IPS-NIHi7 (cell line): ENCODE measurements around the gene ANKMY2.
"Not testable (repeated sequence)": the region's sequence is repeated elsewhere in the genome, so short reads cannot be mapped to it uniquely, and the experiment has no call there.

Source experiments
- DNase-seq: peaks from one replicate; pipeline ENCODE4 v3.0.0; 2012; ENCODE audit warnings: mixed read lengths; ENCODE audit errors: extremely low spot score

ANKMY2 gene

GRCh38 chr7:16627236-16627635 is 18.3 kb downstream of the ANKMY2 start:
- no peak for DNase-seq

- no peak for DNase-seq
These were observed 19.2 kb downstream of the ANKMY2 start for GRCh38 chr7:16626388-16626787.

GRCh38 chr7:16619979-16620408 is 25.6 kb downstream of the ANKMY2 start:
- DNase-seq = no peak

GRCh38 chr7:16616542-16616941 is 29.0 kb downstream of the ANKMY2 start:
- DNase-seq = peak; percentile 17

GRCh38 chr7:16616122-16616521 is 29.4 kb downstream of the ANKMY2 start:
- DNase-seq = no peak

GRCh38 chr7:16615228-16615627 is 30.3 kb downstream of the ANKMY2 start:
- peak; percentile 24 for DNase-seq

GRCh38 chr7:16611711-16612110 is 33.8 kb downstream of the ANKMY2 start:
- no peak for DNase-seq

- no peak for DNase-seq
These were observed 35.6 kb downstream of the ANKMY2 start for GRCh38 chr7:16609842-16610450.

GRCh38 chr7:16606704-16607103 is 38.9 kb downstream of the ANKMY2 start:
- DNase-seq = no peak

- DNase-seq = no peak
These were observed 41.5 kb downstream of the ANKMY2 start for GRCh38 chr7:16604054-16604453.

- DNase-seq = no peak
These were observed 41.9 kb downstream of the ANKMY2 start for GRCh38 chr7:16603633-16604032.

GRCh38 chr7:16599860-16600259 is 45.7 kb downstream of the ANKMY2 start:
- no peak for DNase-seq

- no peak for DNase-seq
These were observed 47.5 kb downstream of the ANKMY2 start for GRCh38 chr7:16598015-16598414.

GRCh38 chr7:16595596-16595995 is 50.0 kb downstream of the ANKMY2 start:
- DNase-seq = not testable (repeated sequence)

GRCh38 chr7:16594676-16595075 is 50.9 kb downstream of the ANKMY2 start:
- DNase-seq = no peak

- no peak for DNase-seq
These were observed 51.5 kb downstream of the ANKMY2 start for GRCh38 chr7:16594061-16594460.

- no peak for DNase-seq
These were observed 53.2 kb downstream of the ANKMY2 start for GRCh38 chr7:16592395-16592794.

GRCh38 chr7:16590424-16590823 is 55.1 kb downstream of the ANKMY2 start:
- no peak for DNase-seq

- DNase-seq = no peak
These were observed 55.7 kb downstream of the ANKMY2 start for GRCh38 chr7:16589881-16590280.

GRCh38 chr7:16587790-16588189 is 57.8 kb downstream of the ANKMY2 start:
- peak; percentile 14 for DNase-seq

GRCh38 chr7:16587129-16587528 is 58.4 kb downstream of the ANKMY2 start:
- DNase-seq = no peak

- no peak for DNase-seq
These were observed 59.3 kb downstream of the ANKMY2 start for GRCh38 chr7:16586081-16586874.

- DNase-seq = no peak
These were observed 60.0 kb downstream of the ANKMY2 start for GRCh38 chr7:16585540-16585939.
